ENCODE data around the gene NCOA3.
"Not testable (repeated sequence)": the region's sequence is repeated elsewhere in the genome, so short reads cannot be mapped to it uniquely, and the experiment has no call there.

NCOA3 gene

GRCh38 chr20:47573559-47573958 lies 71.9 kb downstream of the NCOA3 start:
- Histone ChIP-seq H3K36me3 (ENCODE audit: control insufficient read depth in 2 of 2, insufficient read depth in 2 of 2, low read length in 2 of 2) (no peaks in the 10 kb centered on the region), H3K27me3 (ENCODE audit: control insufficient read depth in 1 of 2, insufficient read depth in 2 of 2, low read length in 2 of 2) (no peaks in the 10 kb centered on the region), H3K4me1 (ENCODE audit: control insufficient read depth, insufficient read depth, low read length) (peaks cover 18% of the 10 kb centered on the region), H3K27ac (ENCODE audit: low read length) (no peak overlapping the region), H3K9me3 (ENCODE audit: control insufficient read depth in 2 of 2, low read length in 2 of 2) (peaks cover 0 to 4% of the 10 kb centered on the region in 2 donors), H3K4me3 (ENCODE audit: low read length in 2 of 2) (no peak overlapping the region), H3K9ac (ENCODE audit: low read length in 2 of 2) (no peak overlapping the region)

GRCh38 chr20:47574616-47575364 lies 73.1 kb downstream of the NCOA3 start:
- Histone ChIP-seq H3K9ac (ENCODE audit: low read length in 2 of 2) (no peak overlapping the region), H3K27ac (ENCODE audit: low read length) (no peak overlapping the region), H3K9me3 (ENCODE audit: control insufficient read depth in 2 of 2, low read length in 2 of 2) (peaks cover 0 to 4% of the 10 kb centered on the region in 2 donors), H3K36me3 (ENCODE audit: control insufficient read depth in 2 of 2, insufficient read depth in 2 of 2, low read length in 2 of 2) (no peaks in the 10 kb centered on the region), H3K4me1 (ENCODE audit: control insufficient read depth, insufficient read depth, low read length) (peaks cover 24% of the 10 kb centered on the region), H3K27me3 (ENCODE audit: control insufficient read depth in 1 of 2, insufficient read depth in 2 of 2, low read length in 2 of 2) (no peaks in the 10 kb centered on the region), H3K4me3 (ENCODE audit: low read length in 2 of 2) (no peak overlapping the region)

GRCh38 chr20:47576516-47577033 lies 74.9 kb downstream of the NCOA3 start:
- H3K9ac ChIP-seq (ENCODE audit: low read length in 2 of 2): peak overlapping the region in 1 of 2 donors; percentile 41
- H3K4me3 ChIP-seq (ENCODE audit: low read length in 2 of 2): peak overlapping the region; percentile 10 to 29

GRCh38 chr20:47577314-47577713 lies 75.6 kb downstream of the NCOA3 start:
- H3K9me3 ChIP-seq (ENCODE audit: control insufficient read depth in 2 of 2, low read length in 2 of 2): no peaks in the 10 kb centered on the region
- peak overlapping the region in 1 of 2 donors; percentile 41 for H3K9ac ChIP-seq (ENCODE audit: low read length in 2 of 2)
- peak overlapping the region; percentile 60 for H3K27ac ChIP-seq (ENCODE audit: low read length)
- no peaks in the 10 kb centered on the region for H3K36me3 ChIP-seq (ENCODE audit: control insufficient read depth in 2 of 2, insufficient read depth in 2 of 2, low read length in 2 of 2)
- H3K4me3 ChIP-seq (ENCODE audit: low read length in 2 of 2): peak overlapping the region; percentile 10 to 29
- H3K27me3 ChIP-seq (ENCODE audit: control insufficient read depth in 1 of 2, insufficient read depth in 2 of 2, low read length in 2 of 2): no peaks in the 10 kb centered on the region
- H3K4me1 ChIP-seq (ENCODE audit: control insufficient read depth, insufficient read depth, low read length): peaks cover 27% of the 10 kb centered on the region

More at GRCh38 chr20:47576516-47577033, 74.9 kb downstream of the NCOA3 start:
- Histone ChIP-seq H3K4me1 (ENCODE audit: control insufficient read depth, insufficient read depth, low read length) (peaks cover 27% of the 10 kb centered on the region), H3K36me3 (ENCODE audit: control insufficient read depth in 2 of 2, insufficient read depth in 2 of 2, low read length in 2 of 2) (no peaks in the 10 kb centered on the region), H3K27me3 (ENCODE audit: control insufficient read depth in 1 of 2, insufficient read depth in 2 of 2, low read length in 2 of 2) (no peaks in the 10 kb centered on the region), H3K27ac (ENCODE audit: low read length) (peak overlapping the region; percentile 60), H3K9me3 (ENCODE audit: control insufficient read depth in 2 of 2, low read length in 2 of 2) (peaks cover 0 to 3% of the 10 kb centered on the region in 2 donors)

GRCh38 chr20:47578543-47578942 lies 76.9 kb downstream of the NCOA3 start:
- peaks cover 27% of the 10 kb centered on the region for H3K4me1 ChIP-seq (ENCODE audit: control insufficient read depth, insufficient read depth, low read length)
- no peaks in the 10 kb centered on the region for H3K9me3 ChIP-seq (ENCODE audit: control insufficient read depth in 2 of 2, low read length in 2 of 2)
- no peaks in the 10 kb centered on the region for H3K36me3 ChIP-seq (ENCODE audit: control insufficient read depth in 2 of 2, insufficient read depth in 2 of 2, low read length in 2 of 2)
- H3K9ac ChIP-seq (ENCODE audit: low read length in 2 of 2): no peak overlapping the region
- H3K4me3 ChIP-seq (ENCODE audit: low read length in 2 of 2): no peak overlapping the region
- H3K27me3 ChIP-seq (ENCODE audit: control insufficient read depth in 1 of 2, insufficient read depth in 2 of 2, low read length in 2 of 2): no peaks in the 10 kb centered on the region
- H3K27ac ChIP-seq (ENCODE audit: low read length): no peak overlapping the region

- H3K9ac ChIP-seq (ENCODE audit: low read length in 2 of 2); H3K27me3 ChIP-seq (ENCODE audit: control insufficient read depth in 1 of 2, insufficient read depth in 2 of 2, low read length in 2 of 2); H3K36me3 ChIP-seq (ENCODE audit: control insufficient read depth in 2 of 2, insufficient read depth in 2 of 2, low read length in 2 of 2): not testable (repeated sequence)
Observed at GRCh38 chr20:47580686-47581085, 79.0 kb downstream of the NCOA3 start.

GRCh38 chr20:47581090-47581489 lies 79.4 kb downstream of the NCOA3 start:
- Histone ChIP-seq H3K9ac (ENCODE audit: low read length in 2 of 2) (no peak overlapping the region), H3K4me1 (ENCODE audit: control insufficient read depth, insufficient read depth, low read length) (peaks cover 21% of the 10 kb centered on the region), H3K27ac (ENCODE audit: low read length) (no peak overlapping the region)

More at GRCh38 chr20:47580686-47581085, 79.0 kb downstream of the NCOA3 start:
- H3K4me3 ChIP-seq (ENCODE audit: low read length in 2 of 2); H3K27ac ChIP-seq (ENCODE audit: low read length); H3K9me3 ChIP-seq (ENCODE audit: control insufficient read depth in 2 of 2, low read length in 2 of 2): not testable (repeated sequence)
- peaks cover 22% of the 10 kb centered on the region for H3K4me1 ChIP-seq (ENCODE audit: control insufficient read depth, insufficient read depth, low read length)

GRCh38 chr20:47583551-47583950 lies 81.9 kb downstream of the NCOA3 start:
- H3K9me3 ChIP-seq (ENCODE audit: control insufficient read depth in 2 of 2, low read length in 2 of 2): no peaks in the 10 kb centered on the region
- H3K4me3 ChIP-seq (ENCODE audit: low read length in 2 of 2): no peak overlapping the region
- H3K27ac ChIP-seq (ENCODE audit: low read length): no peak overlapping the region
- no peaks in the 10 kb centered on the region for H3K27me3 ChIP-seq (ENCODE audit: control insufficient read depth in 1 of 2, insufficient read depth in 2 of 2, low read length in 2 of 2)
- H3K4me1 ChIP-seq (ENCODE audit: control insufficient read depth, insufficient read depth, low read length): peaks cover 13% of the 10 kb centered on the region
- no peak overlapping the region for H3K9ac ChIP-seq (ENCODE audit: low read length in 2 of 2)
- H3K36me3 ChIP-seq (ENCODE audit: control insufficient read depth in 2 of 2, insufficient read depth in 2 of 2, low read length in 2 of 2): no peaks in the 10 kb centered on the region

More at GRCh38 chr20:47581090-47581489, 79.4 kb downstream of the NCOA3 start:
- H3K36me3 ChIP-seq (ENCODE audit: control insufficient read depth in 2 of 2, insufficient read depth in 2 of 2, low read length in 2 of 2): no peaks in the 10 kb centered on the region
- H3K4me3 ChIP-seq (ENCODE audit: low read length in 2 of 2): no peak overlapping the region
- no peaks in the 10 kb centered on the region for H3K27me3 ChIP-seq (ENCODE audit: control insufficient read depth in 1 of 2, insufficient read depth in 2 of 2, low read length in 2 of 2)
- no peaks in the 10 kb centered on the region for H3K9me3 ChIP-seq (ENCODE audit: control insufficient read depth in 2 of 2, low read length in 2 of 2)

GRCh38 chr20:47585087-47585747 lies 83.5 kb downstream of the NCOA3 start:
- Histone ChIP-seq H3K9me3 (ENCODE audit: control insufficient read depth in 2 of 2, low read length in 2 of 2) (no peaks in the 10 kb centered on the region), H3K4me1 (ENCODE audit: control insufficient read depth, insufficient read depth, low read length) (no peaks in the 10 kb centered on the region), H3K27ac (ENCODE audit: low read length) (no peak overlapping the region), H3K4me3 (ENCODE audit: low read length in 2 of 2) (no peak overlapping the region), H3K9ac (ENCODE audit: low read length in 2 of 2) (no peak overlapping the region), H3K36me3 (ENCODE audit: control insufficient read depth in 2 of 2, insufficient read depth in 2 of 2, low read length in 2 of 2) (no peaks in the 10 kb centered on the region), H3K27me3 (ENCODE audit: control insufficient read depth in 1 of 2, insufficient read depth in 2 of 2, low read length in 2 of 2) (no peaks in the 10 kb centered on the region)

- Histone ChIP-seq H3K4me3 (ENCODE audit: low read length in 2 of 2) (no peak overlapping the region), H3K9me3 (ENCODE audit: control insufficient read depth in 2 of 2, low read length in 2 of 2) (no peaks in the 10 kb centered on the region), H3K36me3 (ENCODE audit: control insufficient read depth in 2 of 2, insufficient read depth in 2 of 2, low read length in 2 of 2) (no peaks in the 10 kb centered on the region), H3K27ac (ENCODE audit: low read length) (no peak overlapping the region), H3K27me3 (ENCODE audit: control insufficient read depth in 1 of 2, insufficient read depth in 2 of 2, low read length in 2 of 2) (no peaks in the 10 kb centered on the region), H3K9ac (ENCODE audit: low read length in 2 of 2) (no peak overlapping the region), H3K4me1 (ENCODE audit: control insufficient read depth, insufficient read depth, low read length) (no peaks in the 10 kb centered on the region)
Observed at GRCh38 chr20:47586649-47587294, 85.1 kb downstream of the NCOA3 start.
